Measurements from ENCODE around the gene SMC1B.

Gene SMC1B

GRCh38 chr22:45458532-45458931 is 45.1 kb upstream of the SMC1B start:
- TF ChIP-seq CTCF (IDR thresholded peaks at IDR 0.05; ENCODE audit: low read depth, low read length): no peak

GRCh38 chr22:45456811-45457210 is 43.4 kb upstream of the SMC1B start:
- TF ChIP-seq CTCF (IDR thresholded peaks at IDR 0.05; ENCODE audit: low read depth, low read length): no peak
- Histone ChIP-seq H3K36me3 (no peaks in the 10 kb centered on the region), H3K27me3 (ENCODE audit: insufficient read depth, low read depth, severe bottlenecking) (no peaks in the 10 kb centered on the region), H3K9me3 (ENCODE audit: severe bottlenecking) (no peaks in the 10 kb centered on the region), H3K27ac (no peak overlapping the region), H3K4me3 (ENCODE audit: low read depth, low read length) (no peak overlapping the region)
- DNase-seq: no peak

More at GRCh38 chr22:45458532-45458931, 45.1 kb upstream of the SMC1B start:
- no peaks in the 10 kb centered on the region for H3K36me3 ChIP-seq
- H3K4me3 ChIP-seq (ENCODE audit: low read depth, low read length): no peak overlapping the region
- H3K9me3 ChIP-seq (ENCODE audit: severe bottlenecking): no peaks in the 10 kb centered on the region
- no peak for DNase-seq
- H3K27ac ChIP-seq: no peak overlapping the region
- H3K27me3 ChIP-seq (ENCODE audit: insufficient read depth, low read depth, severe bottlenecking): no peaks in the 10 kb centered on the region

GRCh38 chr22:45455621-45456020 is 42.2 kb upstream of the SMC1B start:
- H3K27me3 ChIP-seq (ENCODE audit: insufficient read depth, low read depth, severe bottlenecking): no peaks in the 10 kb centered on the region
- no peaks in the 10 kb centered on the region for H3K36me3 ChIP-seq
- no peak for TF ChIP-seq CTCF (IDR thresholded peaks at IDR 0.05; ENCODE audit: low read depth, low read length)
- no peak overlapping the region for H3K27ac ChIP-seq
- H3K4me3 ChIP-seq (ENCODE audit: low read depth, low read length): no peak overlapping the region
- H3K9me3 ChIP-seq (ENCODE audit: severe bottlenecking): no peaks in the 10 kb centered on the region
- no peak for DNase-seq

DNA sequence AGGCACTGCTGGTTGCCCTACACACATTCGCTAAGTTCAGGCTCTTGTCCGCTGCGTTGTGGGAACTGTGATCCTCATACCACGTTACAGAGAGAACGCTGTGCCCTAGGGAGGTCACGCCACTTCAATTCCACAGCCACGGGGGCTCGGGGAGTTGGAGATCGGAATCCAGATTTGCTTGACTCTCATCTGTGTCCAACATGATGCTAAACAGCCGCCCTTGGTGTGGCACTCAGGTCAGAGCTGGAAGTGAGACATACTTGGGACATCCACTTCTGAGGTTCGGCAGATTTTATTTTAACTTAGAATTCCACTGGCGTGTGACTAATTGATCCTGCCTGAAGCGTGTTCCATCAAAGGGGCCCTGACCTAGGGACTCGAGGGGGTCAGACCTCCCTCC is 41.8 kb upstream of the SMC1B start:
- Histone ChIP-seq H3K27ac (no peak overlapping the region), H3K9me3 (ENCODE audit: severe bottlenecking) (no peaks in the 10 kb centered on the region), H3K36me3 (no peaks in the 10 kb centered on the region), H3K4me3 (ENCODE audit: low read depth, low read length) (no peak overlapping the region), H3K27me3 (ENCODE audit: insufficient read depth, low read depth, severe bottlenecking) (no peaks in the 10 kb centered on the region)
- no peak for DNase-seq
- no peak for TF ChIP-seq CTCF (IDR thresholded peaks at IDR 0.05; ENCODE audit: low read depth, low read length)

- H3K27me3 ChIP-seq (ENCODE audit: insufficient read depth, low read depth, severe bottlenecking): no peaks in the 10 kb centered on the region
These were observed 40.9 kb upstream of the SMC1B start for GRCh38 chr22:45454275-45454674.

More at GRCh38 chr22:45454275-45454674, 40.9 kb upstream of the SMC1B start:
- Histone ChIP-seq H3K4me3 (ENCODE audit: low read depth, low read length) (no peak overlapping the region), H3K27ac (no peak overlapping the region), H3K36me3 (no peaks in the 10 kb centered on the region), H3K9me3 (ENCODE audit: severe bottlenecking) (no peaks in the 10 kb centered on the region)
- DNase-seq: no peak
- TF ChIP-seq CTCF (IDR thresholded peaks at IDR 0.05; ENCODE audit: low read depth, low read length): no peak
